Gastroesophageal sphincter (tissue), 4 donors: ENCODE measurements around the gene ZSCAN5A. TPM values are rescaled to one million over a fixed set of nuclear protein-coding genes. Genes with fewer than 3 reads are reported as not detected.
A peak's percentile ranks its signal among the peaks of the same experiment; 100 is the strongest.
"Not testable (repeated sequence)": the region's sequence is repeated elsewhere in the genome, so short reads cannot be mapped to it uniquely, and the experiment has no call there.

Experiments
- ATAC-seq: fragments of 150-250 bp; one replicate; pipeline ENCODE4 v1.9.1; 2016; ENCODE audit warnings: mild to moderate bottlenecking, moderate library complexity
- H3K27ac ChIP-seq, 4 donors: fragments of 200-600 bp; sonication (generic) in 3 of 4; 1 replicate in 3 of 4; 2 replicates in 1 of 4; pipeline ENCODE4 v1.5.1; 2016 to 2019
- H3K27me3 ChIP-seq: fragments of 200-600 bp; sonication (generic); one replicate; pipeline ENCODE4 v1.5.1; 2019
- H3K36me3 ChIP-seq, 2 donors: fragments of 200-600 bp; sonication (generic); one replicate each; pipeline ENCODE4 v1.5.1; 2019; ENCODE audit warnings: control low read depth in 1 of 2
- H3K4me1 ChIP-seq, 3 donors: fragments of 200-600 bp; sonication (generic); 1 replicate in 2 of 3; 2 replicates in 1 of 3; pipeline ENCODE4 v1.5.1; 2016 to 2019; ENCODE audit warnings: control low read depth in 2 of 3
- H3K4me3 ChIP-seq, 2 donors: fragments of 200-600 bp; sonication (generic); one replicate each; pipeline ENCODE4 v1.5.1; 2019; ENCODE audit warnings: mild to moderate bottlenecking in 1 of 2, moderate library complexity in 1 of 2
- H3K9me3 ChIP-seq, 3 donors: fragments of 200-600 bp; sonication (generic); one replicate each; pipeline ENCODE4 v1.5.1; 2017 to 2019; ENCODE audit warnings: control low read depth in 2 of 3
- EP300 ChIP-seq: sonication (generic); formaldehyde crosslinking; IDR thresholded peaks from one replicate; pipeline ENCODE4 v1.6.1; 2017; ENCODE audit warnings: antibody characterized with exemption, mild to moderate bottlenecking
- POLR2A ChIP-seq, 2 donors: fragments of 450-650 bp; IDR thresholded peaks; one replicate each; pipeline ENCODE4 v1.6.1; 2017; ENCODE audit warnings: antibody characterized with exemption in 2 of 2, mild to moderate bottlenecking in 2 of 2, moderate library complexity in 1 of 2
- POLR2AphosphoS5 ChIP-seq: sonication (generic); formaldehyde crosslinking; IDR thresholded peaks from one replicate; pipeline ENCODE4 v1.6.1; 2017; ENCODE audit warnings: antibody characterized with exemption
- WGBS, 2 donors: methylation state at CpG; one replicate each; pipeline ENCODE4 v1.1.5; 2018; ENCODE audit warnings: low coverage in 1 of 2; 5-methylcytosine and 5-hydroxymethylcytosine counted together
- total RNA-seq, 4 donors: library from RNA; depleted of rRNA; stranded (reverse); fragments of >200 nt; gene quantifications; one replicate each; pipeline ENCODE4 v1.1.0, GENCODE V29; 2016
- TF ChIP-seq, protein P1 (sequence below), 4 experiments: fragments of 200-600 bp in 2 of 4; fragments of 450-650 bp in 2 of 4; sonication (generic) in 1 of 4; IDR thresholded peaks; one replicate each; pipeline ENCODE4 v1.5.1; 2017 to 2019; ENCODE audit warnings: antibody characterized with exemption in 4 of 4, mild to moderate bottlenecking in 2 of 4, moderate library complexity in 2 of 4

ZSCAN5A gene
- total RNA-seq, 4 donors from 2014 or later: 3.0 to 6.3 (median 4.0) TPM

DNA sequence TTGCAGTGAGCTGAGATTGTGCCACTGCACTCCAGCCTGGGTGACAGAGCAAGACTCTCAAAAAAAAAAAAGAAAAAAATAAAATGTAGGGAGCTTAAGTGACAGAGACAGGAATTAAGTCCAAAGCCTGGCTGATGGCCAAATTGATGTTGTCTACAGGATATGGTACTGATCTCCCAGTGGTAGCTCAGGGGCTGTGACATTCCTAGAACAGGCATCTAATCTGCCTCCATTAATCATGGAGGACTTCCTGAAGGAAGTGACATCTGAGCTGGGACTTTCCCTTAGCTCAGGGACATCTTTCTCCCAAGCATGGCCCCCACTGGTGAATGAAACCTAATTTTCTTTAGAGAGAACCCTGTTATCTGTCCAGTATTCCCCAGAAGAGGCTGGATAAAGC is 53.5 kb downstream of the ZSCAN5A start:
- Histone ChIP-seq H3K27ac (no peak overlapping the region), H3K9me3 (no peaks in the 10 kb centered on the region), H3K4me1 (no peaks in the 10 kb centered on the region), H3K27me3 (peaks cover 5% of the 10 kb centered on the region), H3K36me3 (no peaks in the 10 kb centered on the region), H3K4me3 (no peak overlapping the region)
- ATAC-seq: no peak
- TF ChIP-seq, protein P1, sequence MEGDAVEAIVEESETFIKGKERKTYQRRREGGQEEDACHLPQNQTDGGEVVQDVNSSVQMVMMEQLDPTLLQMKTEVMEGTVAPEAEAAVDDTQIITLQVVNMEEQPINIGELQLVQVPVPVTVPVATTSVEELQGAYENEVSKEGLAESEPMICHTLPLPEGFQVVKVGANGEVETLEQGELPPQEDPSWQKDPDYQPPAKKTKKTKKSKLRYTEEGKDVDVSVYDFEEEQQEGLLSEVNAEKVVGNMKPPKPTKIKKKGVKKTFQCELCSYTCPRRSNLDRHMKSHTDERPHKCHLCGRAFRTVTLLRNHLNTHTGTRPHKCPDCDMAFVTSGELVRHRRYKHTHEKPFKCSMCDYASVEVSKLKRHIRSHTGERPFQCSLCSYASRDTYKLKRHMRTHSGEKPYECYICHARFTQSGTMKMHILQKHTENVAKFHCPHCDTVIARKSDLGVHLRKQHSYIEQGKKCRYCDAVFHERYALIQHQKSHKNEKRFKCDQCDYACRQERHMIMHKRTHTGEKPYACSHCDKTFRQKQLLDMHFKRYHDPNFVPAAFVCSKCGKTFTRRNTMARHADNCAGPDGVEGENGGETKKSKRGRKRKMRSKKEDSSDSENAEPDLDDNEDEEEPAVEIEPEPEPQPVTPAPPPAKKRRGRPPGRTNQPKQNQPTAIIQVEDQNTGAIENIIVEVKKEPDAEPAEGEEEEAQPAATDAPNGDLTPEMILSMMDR (IDR thresholded peaks at IDR 0.05): no peak
- no peak for TF ChIP-seq POLR2AphosphoS5
- no peak for TF ChIP-seq POLR2A (IDR thresholded peaks at IDR 0.05)
- TF ChIP-seq EP300: no peak

DNA sequence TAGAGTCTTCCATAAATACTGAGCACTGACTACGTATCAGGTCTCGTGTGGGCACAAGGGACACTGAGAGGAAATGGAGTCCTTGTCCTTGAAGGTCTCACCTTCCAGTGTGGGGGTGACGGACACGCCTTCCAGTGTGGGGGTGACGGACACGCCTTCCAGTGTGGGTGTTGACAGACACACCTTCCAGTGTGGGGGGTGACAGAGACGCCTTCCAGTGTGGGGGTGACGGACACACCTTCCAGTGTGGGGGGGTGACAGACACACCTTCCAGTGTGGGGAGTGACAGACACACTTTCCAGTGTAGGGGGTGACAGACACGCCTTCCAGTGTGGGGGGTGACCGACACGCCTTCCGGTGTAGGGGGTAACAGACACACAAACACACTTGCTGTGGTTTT is 56.4 kb downstream of the ZSCAN5A start:
- Histone ChIP-seq H3K27me3 (peaks cover 5% of the 10 kb centered on the region), H3K27ac (no peak overlapping the region), H3K4me3 (no peak overlapping the region), H3K4me1 (no peaks in the 10 kb centered on the region), H3K9me3 (no peaks in the 10 kb centered on the region), H3K36me3 (no peaks in the 10 kb centered on the region)
- 92% methylated on average over 4 of the region's 12 CpGs; no CpG with 5 or more reads in 1 of the 2 donors for WGBS, 2 donors
- TF ChIP-seq POLR2AphosphoS5: no peak
- TF ChIP-seq, protein P1 (IDR thresholded peaks at IDR 0.05): no peak
- ATAC-seq: no peak

DNA sequence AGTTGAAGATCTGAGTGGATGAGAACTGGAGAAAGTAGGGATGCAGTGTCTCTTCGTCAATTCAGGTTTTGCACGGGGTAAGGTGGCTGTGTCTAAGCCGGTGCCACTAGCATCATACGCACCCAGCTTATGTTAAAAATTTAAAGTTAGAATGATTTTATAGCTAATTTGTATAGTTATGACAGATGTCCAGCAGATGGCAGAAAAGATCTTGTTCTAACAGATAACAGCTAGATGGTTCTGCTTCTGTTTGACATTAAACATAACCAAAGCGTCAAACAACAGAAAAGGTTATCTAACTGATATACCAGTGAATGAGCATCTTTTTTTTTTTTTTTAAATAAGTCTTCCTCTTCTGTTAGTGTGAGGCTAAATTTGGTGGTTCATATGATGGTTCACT is 60.9 kb downstream of the ZSCAN5A start:
- no peaks in the 10 kb centered on the region for H3K9me3 ChIP-seq
- peaks cover 5% of the 10 kb centered on the region for H3K27me3 ChIP-seq
- H3K4me1 ChIP-seq: no peaks in the 10 kb centered on the region
- no peak overlapping the region for H3K27ac ChIP-seq
- ATAC-seq: no peak
- no peaks in the 10 kb centered on the region for H3K36me3 ChIP-seq
- TF ChIP-seq, protein P1 (IDR thresholded peaks at IDR 0.05): peak in 3 of 4 experiments; percentile 31 to 47 (median 34)
- no peak for TF ChIP-seq POLR2AphosphoS5
- WGBS, 2 donors: 20 to 34% methylated on average over 2 to 5 of the region's 5 CpGs
- no peak overlapping the region for H3K4me3 ChIP-seq

DNA sequence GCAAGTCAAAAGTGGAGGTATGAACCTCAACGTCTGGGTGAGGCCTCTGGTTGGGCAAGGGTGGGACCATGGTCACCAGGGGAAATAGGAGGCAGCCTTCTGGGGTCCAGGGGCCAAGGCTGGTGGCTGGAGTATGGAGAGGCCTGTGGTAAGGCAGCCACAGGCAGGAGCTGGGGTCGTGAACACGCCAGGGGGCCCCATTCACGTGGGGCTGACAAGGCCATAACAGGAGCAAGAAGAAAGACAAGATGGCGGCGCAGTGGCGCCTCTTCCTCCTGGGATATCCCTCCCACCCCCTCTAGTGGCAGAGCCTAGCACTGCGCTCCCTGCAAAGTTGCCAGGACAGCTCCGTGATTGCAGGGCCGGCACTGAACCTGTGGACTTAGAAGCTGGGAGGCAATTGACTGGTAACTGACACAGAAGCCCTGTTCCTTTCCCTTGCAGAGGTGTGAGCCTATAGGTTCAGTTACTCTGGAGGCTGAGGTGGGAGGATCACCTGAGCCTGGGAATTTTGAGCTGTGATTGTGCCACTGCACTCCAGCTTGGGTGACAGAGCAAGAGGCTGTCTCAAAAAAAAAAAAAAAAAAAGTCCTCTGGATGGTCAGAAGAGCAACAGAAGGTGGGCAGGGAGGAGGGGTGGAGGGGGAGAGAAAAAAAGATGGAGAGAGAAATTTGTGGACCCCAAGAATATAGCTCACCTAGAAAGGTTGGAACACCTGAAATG is 61.8 kb downstream of the ZSCAN5A start:
- Histone ChIP-seq H3K4me3 (no peak overlapping the region), H3K36me3 (no peaks in the 10 kb centered on the region), H3K27me3 (peaks cover 5% of the 10 kb centered on the region), H3K27ac (no peak overlapping the region), H3K4me1 (no peaks in the 10 kb centered on the region), H3K9me3 (no peaks in the 10 kb centered on the region)
- WGBS, 2 donors: 43% methylated on average over 3 of the region's 10 CpGs; no CpG with 5 or more reads in 1 of the 2 donors
- peak; percentile 50 for ATAC-seq
- TF ChIP-seq, protein P1 (IDR thresholded peaks at IDR 0.05): peak; percentile 60 to 84 (median 64)
- TF ChIP-seq POLR2A (IDR thresholded peaks at IDR 0.05): no peak

DNA sequence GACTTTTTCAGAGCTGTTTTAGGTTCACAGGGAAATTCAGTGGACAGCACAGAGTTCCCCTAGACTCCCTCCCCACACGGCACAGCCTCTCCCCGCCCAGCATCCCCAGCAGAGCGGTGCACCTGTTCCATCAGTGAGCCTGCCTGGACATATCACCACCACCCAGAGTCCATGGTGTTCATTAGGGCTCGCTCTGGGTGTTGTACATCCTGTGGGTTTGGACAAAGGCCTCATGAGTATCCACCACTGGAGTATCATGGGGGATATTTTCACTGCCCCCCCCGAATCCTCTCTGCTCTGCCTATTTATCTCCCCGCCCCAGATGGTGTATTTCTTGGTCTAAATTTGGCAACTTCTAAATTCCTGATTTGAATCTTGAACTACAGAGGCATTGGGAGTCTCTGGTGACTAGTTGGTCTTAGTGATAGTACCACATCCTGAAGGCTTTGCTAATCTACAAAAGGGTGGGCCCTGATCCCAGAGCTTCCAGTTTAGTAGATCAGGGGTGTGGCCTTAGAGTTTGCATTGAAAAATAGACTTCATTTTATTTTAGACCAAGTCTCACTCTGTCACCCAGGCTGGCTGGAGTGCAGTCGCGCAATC is 65.8 kb downstream of the ZSCAN5A start:
- not testable (repeated sequence) for H3K4me1 ChIP-seq, H3K4me3 ChIP-seq, H3K9me3 ChIP-seq, H3K36me3 ChIP-seq, H3K27ac ChIP-seq, ATAC-seq, H3K27me3 ChIP-seq
- WGBS, 2 donors: 100% methylated on average over 3 of the region's 8 CpGs; no CpG with 5 or more reads in 1 of the 2 donors

DNA sequence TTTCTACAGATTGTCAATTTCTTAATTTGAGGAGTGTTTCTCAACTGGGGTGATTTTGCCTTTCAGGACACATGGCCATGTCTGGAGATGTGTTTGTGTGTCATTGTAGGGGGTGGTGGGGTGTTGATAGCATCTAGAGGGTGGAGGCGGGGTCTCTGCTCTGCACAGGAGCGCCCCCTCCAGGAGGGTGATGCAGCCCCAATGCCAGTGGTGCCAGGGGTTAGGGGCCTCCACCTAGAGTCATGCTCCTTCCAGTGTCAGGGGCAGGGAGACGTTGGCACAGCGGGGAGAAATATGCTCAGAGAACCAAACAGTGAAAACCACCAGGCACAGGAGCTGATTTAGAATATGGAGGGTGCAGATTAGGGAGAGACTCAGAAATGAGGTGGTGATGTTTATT is 68.9 kb downstream of the ZSCAN5A start:
- not testable (repeated sequence) for H3K27ac ChIP-seq, H3K27me3 ChIP-seq, H3K36me3 ChIP-seq, ATAC-seq, H3K4me3 ChIP-seq, H3K4me1 ChIP-seq, H3K9me3 ChIP-seq
- 90 to 100% methylated on average over 1 to 2 of the region's 4 CpGs for WGBS, 2 donors
